ENCODE results near the gene FUT8.

DNA sequence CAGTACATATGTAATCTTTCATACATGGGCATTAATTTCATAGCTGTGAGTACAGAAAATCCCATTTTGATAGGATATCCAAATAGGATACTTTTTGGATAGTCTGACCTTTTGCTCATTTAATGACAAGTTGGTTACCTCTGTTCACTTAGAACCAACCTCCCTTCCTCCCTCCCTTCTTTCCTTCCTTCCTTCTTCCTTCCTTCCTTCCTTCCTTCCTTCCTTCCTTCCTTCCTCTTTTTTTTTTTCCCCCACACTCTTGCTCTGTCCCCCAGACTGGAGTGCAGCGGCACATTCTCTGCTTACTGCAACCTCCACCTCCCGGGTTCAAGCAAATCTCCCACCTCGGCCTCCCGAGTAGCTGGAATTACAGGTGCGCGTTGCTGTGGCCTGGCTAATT is 162.9 kb downstream of the FUT8 start:
- TF ChIP-seq EP300 (IDR thresholded peaks at IDR 0.05; ENCODE audit: borderline replicate concordance) (no peak), YY1 (IDR thresholded peaks at IDR 0.05; ENCODE audit: low read depth) (no peak)

Data from Ishikawa (cell line).